LNCaP clone FGC (cell line): ENCODE measurements around the gene CDIPT.
"Not testable (repeated sequence)": the region's sequence is repeated elsewhere in the genome, so short reads cannot be mapped to it uniquely, and the experiment has no call there.

Experiments
- DNase-seq: peaks from one replicate; pipeline ENCODE4 v3.0.0-alpha.2; 2011; ENCODE audit warnings: low read depth
- H3K4me3 ChIP-seq: 2 replicates; pipeline ENCODE4 v1.5.1; 2011; ENCODE audit warnings: mild to moderate bottlenecking, low read depth, low read length, control low read depth
- TF ChIP-seq, protein P1 (sequence below): IDR thresholded peaks from 2 replicates; pipeline ENCODE4 v1.5.1; 2012; ENCODE audit warnings: mild to moderate bottlenecking; ENCODE audit not compliant: control insufficient read depth, insufficient read depth; ENCODE audit errors: extremely low read depth

CDIPT gene, protein sequence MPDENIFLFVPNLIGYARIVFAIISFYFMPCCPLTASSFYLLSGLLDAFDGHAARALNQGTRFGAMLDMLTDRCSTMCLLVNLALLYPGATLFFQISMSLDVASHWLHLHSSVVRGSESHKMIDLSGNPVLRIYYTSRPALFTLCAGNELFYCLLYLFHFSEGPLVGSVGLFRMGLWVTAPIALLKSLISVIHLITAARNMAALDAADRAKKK

DNA sequence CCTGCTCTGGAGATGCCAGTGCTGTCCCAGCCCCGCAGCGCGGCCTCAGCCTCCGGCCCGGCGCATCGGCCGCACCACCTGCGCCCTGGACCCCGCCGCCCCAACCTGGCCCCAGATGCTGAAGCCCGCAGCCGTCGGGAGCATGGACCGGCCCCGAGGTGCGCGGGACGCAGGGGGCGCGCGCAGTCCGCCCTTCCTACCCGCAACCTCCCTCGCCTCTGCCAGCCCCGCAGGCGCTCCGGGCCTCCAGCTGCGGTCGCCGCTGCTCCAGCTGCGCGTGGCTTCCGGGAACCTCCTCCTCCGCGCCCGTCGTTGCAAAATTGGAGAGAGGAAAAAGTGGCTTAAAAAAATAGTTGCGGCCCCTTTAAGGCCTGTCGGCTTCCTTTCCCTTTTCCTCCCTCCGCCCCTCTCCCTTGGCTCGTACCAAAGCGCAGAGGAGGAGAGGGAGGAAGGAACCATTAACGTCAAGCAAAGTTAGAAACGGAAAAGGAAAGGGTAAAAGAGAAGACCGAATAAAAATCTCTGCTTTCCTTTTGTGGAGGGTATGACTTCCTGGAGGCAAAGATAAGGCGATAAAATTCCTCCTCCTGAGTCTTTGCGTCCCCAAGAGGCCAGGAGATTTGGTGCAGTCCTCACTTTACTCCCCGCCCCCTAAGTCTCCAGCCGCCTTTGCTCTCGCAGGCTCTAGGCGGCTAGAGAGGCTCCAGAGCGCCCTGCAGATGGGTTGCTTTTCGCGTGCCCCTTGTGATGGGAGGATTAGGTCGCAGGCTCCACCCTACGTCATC lies at the start of gene CDIPT:
Gene CDIPT, minus strand, starts transcription at position 343 of the 785 bp plus-strand sequence. CDS start 369 bp downstream, outside the sequence.
- TF ChIP-seq, protein P1, sequence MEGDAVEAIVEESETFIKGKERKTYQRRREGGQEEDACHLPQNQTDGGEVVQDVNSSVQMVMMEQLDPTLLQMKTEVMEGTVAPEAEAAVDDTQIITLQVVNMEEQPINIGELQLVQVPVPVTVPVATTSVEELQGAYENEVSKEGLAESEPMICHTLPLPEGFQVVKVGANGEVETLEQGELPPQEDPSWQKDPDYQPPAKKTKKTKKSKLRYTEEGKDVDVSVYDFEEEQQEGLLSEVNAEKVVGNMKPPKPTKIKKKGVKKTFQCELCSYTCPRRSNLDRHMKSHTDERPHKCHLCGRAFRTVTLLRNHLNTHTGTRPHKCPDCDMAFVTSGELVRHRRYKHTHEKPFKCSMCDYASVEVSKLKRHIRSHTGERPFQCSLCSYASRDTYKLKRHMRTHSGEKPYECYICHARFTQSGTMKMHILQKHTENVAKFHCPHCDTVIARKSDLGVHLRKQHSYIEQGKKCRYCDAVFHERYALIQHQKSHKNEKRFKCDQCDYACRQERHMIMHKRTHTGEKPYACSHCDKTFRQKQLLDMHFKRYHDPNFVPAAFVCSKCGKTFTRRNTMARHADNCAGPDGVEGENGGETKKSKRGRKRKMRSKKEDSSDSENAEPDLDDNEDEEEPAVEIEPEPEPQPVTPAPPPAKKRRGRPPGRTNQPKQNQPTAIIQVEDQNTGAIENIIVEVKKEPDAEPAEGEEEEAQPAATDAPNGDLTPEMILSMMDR, result peak; percentile 79
- DNase-seq, result peak; percentile 93

DNA sequence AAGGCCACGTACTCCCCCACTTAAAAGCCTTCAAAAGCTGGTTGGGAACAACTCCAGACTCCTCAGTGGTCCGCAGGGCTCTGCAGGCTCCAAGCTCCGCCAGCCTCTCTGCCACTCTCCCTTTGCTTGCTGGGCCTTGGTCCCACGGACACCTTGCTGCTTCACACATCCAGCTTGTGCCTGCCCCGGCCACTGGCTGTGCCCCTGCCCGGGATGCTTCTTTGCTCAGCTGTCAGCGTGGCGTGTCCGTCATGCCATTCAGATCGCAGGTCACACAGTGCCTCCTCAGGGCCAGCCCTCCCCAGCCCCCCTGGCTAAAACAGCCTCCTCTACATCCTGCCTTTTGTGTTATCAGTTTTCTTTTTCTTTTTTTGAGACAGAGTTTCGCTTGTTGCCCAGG lies 49.1 kb upstream of the CDIPT start:
- TF ChIP-seq, protein P1, result no peak
- DNase-seq, result no peak
- H3K4me3 ChIP-seq, result no peak overlapping the region

More for the DNA sequence above, at the start of gene CDIPT:
- peak within 1 kb of the TSS; percentile 89 for H3K4me3 ChIP-seq

DNA sequence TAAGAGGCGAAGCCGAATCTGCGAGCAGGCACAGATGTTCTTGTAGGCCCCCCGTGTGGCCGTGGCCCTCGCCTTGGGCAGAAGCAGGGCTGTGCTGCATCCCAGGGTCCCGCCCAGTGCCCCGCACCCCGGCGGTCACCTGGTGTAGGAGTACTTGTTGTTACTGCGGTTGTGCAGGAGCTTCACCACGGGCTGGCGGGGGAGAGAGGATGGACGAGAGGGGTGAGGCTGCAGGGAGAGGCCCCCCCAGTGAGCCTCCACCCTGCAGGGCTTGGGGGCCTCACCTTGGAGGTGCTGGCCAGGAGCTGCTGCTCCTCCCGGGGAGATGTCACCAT lies 48.6 kb upstream of the CDIPT start:
- no peak for DNase-seq
- TF ChIP-seq, protein P1, result no peak
- no peak overlapping the region for H3K4me3 ChIP-seq

DNA sequence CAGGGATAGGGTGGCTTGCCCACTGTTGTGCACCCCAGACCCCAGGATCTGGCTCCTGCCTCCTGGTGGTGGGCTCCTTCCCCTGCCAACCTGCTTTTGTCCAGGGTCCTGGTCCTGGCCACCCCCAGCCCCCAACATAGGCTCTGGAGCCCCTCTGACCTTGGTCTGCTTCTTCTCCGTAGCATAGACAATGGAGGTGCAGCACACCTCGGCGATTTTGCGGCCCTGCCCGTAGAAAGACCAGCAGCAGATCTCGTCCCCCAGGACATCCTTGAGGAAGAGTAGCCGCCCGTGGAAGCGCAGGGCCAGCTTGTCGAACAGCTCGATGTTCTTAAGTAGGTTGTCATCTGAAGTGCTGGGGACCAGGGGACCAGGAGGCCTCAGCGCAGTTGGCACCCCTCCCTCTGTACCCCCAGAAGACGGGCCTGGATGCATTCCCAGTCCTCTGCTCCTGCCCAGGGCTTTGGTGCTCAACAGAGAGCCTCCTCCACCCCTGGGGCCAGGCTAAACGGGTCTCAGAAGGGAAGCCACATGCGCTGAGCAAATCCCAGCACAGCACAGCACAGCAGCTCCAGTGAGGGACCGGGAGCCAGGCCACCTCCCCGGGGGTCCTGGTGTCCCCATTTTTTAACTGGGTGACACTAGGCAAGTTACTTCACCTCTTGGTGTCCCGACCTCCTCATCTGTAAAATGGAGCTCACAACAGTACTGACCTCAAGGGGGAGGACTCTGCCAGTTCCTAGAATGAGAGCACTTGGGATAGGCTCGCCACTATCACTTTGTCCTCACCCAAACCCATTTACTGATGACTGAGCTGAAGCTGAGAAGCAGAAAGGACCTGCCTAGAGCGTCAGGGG lies 48.0 kb upstream of the CDIPT start:
- DNase-seq, result no peak
- TF ChIP-seq, protein P1, result no peak

DNA sequence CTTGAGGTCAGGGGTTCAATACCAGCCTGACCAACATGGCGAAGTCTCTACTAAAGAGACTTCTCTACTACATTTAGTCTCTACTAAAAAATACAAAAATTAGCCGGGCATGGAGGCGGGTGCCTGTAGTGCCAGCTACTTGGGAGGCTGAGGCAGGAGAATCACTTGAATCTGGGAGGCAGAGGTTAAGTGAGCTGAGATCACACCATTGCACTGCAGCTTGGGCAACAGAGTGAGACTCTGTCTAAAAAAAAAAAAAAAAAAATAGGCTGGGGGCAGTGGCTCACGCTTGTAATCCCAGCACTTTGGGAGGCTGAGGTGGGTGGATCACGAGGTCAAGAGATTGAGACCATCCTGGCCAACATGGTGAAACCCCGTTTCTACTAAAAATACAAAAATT lies 46.8 kb upstream of the CDIPT start:
- not testable (repeated sequence) for H3K4me3 ChIP-seq, DNase-seq

More for the DNA sequence above, 48.0 kb upstream of the CDIPT start:
- no peak overlapping the region for H3K4me3 ChIP-seq

DNA sequence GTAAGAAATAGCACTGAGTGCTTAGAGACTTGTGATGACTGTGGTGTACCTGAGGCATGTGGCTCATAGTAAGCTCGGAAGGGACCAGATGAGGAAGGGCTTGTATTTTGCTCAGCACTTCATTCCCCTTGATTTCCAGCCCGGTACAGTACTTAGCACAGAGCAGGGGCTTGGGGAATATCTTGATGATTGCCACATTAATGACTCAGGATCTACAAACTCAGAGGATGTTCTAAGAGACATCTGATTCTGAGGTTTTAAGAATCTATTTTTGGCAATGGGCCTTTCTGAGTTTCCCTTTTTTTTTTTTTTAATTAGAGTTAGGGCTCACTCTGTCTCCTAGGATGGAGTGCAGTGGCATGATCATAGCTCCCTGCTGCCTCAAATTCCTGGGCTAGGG lies 46.4 kb upstream of the CDIPT start:
- no peak overlapping the region for H3K4me3 ChIP-seq
- TF ChIP-seq, protein P1, result no peak
- DNase-seq, result no peak

DNA sequence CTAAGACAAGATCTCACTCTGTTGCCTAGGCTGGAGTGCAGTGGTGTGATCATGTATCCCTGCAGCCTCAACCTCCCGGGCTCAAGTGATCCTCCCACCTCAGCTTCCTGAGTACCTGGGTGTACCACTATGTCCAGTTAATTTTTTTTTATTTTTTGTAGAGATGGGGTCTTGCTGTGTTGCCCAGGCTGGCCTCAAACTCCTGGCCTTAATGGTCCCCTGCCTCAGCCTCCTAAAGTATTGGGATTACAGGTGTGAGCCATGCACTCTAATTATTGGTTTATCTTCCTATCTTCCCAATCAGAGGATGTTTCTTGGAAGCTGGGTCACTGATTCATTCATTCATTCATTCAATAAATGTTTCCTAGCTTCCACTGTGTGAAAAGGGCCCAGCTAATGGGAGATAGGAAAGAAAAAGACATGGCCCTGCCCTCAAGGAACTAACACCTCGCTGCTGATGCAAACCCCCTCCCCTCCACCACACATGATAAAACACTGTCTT lies 45.7 kb upstream of the CDIPT start:
- TF ChIP-seq, protein P1, result no peak
- DNase-seq, result no peak
- no peak overlapping the region for H3K4me3 ChIP-seq
